AG04450 (cell line): Measurements from ENCODE around the gene STX5. TPM values are rescaled to one million over a fixed set of nuclear protein-coding genes. Genes with fewer than 3 reads are reported as not detected.
A peak's percentile ranks its signal among the peaks of the same experiment; 100 is the strongest.
"Not testable (repeated sequence)": the region's sequence is repeated elsewhere in the genome, so short reads cannot be mapped to it uniquely, and the experiment has no call there.

Source experiments
- CTCF ChIA-PET: fragments of 300-600, 350-600 bp; formaldehyde crosslinking; extraction: SDS; loops from one replicate; lab custom pipeline; 2022; ENCODE audit warnings: antibody characterized with exemption, inconsistent platforms; lab: Charles Lee
- POLR2A ChIA-PET: fragments of 350-600 bp; formaldehyde crosslinking; extraction: SDS; loops from one replicate; lab custom pipeline; 2021; ENCODE audit warnings: antibody characterized with exemption, inconsistent platforms; lab: Yijun Ruan, JAX
- DNase-seq: peaks from one replicate; pipeline ENCODE4 v3.0.0-alpha.2; 2011; ENCODE audit warnings: low read depth, low spot score
- H3K27ac ChIP-seq: one replicate; pipeline ENCODE4 v1.5.1; 2012; ENCODE audit warnings: low read depth, low read length, control low read depth
- H3K27me3 ChIP-seq: one replicate; pipeline ENCODE4 v1.6.0; 2012; ENCODE audit warnings: low read length; ENCODE audit not compliant: control insufficient read depth, insufficient read depth
- H3K4me3 ChIP-seq: 2 replicates; pipeline ENCODE4 v1.5.1; 2011; ENCODE audit warnings: mild to moderate bottlenecking, low read depth, low read length, control low read depth
- H3K9me3 ChIP-seq: 2 replicates; pipeline ENCODE4 v1.5.1; 2012; ENCODE audit warnings: low read length; ENCODE audit not compliant: control insufficient read depth, insufficient read depth
- polyA plus RNA-seq: library from polyadenylated mRNA; depleted of rRNA; stranded (reverse); fragments of >200 nt; gene quantifications from 2 replicates; pipeline ENCODE4 v1.2.3, GENCODE V29; 2011
- TF ChIP-seq, protein P1 (sequence below): IDR thresholded peaks from 2 replicates; pipeline ENCODE4 v1.5.1; 2011; ENCODE audit warnings: low read depth, low read length, control low read depth, inconsistent platforms

The STX5 gene
- polyA plus RNA-seq, 1 experiment: 51.7 TPM

DNA sequence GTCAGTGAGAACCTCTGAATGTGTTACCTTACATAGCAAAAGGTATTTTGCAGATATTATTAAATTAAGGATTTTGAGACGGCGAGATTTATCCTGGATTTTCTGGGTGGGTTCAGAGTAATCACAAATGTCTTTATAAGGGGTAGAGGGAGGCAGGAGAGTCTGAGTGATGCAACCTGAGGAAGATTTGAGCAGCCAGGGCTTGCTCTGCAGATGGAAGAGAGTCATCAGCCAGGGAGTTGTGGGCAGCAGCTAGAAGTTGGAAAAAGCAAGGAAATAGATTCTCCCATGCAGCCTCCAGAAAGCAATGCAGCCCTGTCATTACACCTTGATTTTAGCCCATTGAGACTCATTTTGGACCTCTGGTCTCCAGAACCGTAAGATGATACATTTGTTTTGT is 11.6 kb upstream of the STX5 start:
- Histone ChIP-seq H3K27me3 (no peaks in the 10 kb centered on the region), H3K9me3 (no peaks in the 10 kb centered on the region; the same call in 1 of the 2 replicates), H3K27ac (peak overlapping the region; percentile 39), H3K4me3 (no peak overlapping the region)
- TF ChIP-seq, protein P1, sequence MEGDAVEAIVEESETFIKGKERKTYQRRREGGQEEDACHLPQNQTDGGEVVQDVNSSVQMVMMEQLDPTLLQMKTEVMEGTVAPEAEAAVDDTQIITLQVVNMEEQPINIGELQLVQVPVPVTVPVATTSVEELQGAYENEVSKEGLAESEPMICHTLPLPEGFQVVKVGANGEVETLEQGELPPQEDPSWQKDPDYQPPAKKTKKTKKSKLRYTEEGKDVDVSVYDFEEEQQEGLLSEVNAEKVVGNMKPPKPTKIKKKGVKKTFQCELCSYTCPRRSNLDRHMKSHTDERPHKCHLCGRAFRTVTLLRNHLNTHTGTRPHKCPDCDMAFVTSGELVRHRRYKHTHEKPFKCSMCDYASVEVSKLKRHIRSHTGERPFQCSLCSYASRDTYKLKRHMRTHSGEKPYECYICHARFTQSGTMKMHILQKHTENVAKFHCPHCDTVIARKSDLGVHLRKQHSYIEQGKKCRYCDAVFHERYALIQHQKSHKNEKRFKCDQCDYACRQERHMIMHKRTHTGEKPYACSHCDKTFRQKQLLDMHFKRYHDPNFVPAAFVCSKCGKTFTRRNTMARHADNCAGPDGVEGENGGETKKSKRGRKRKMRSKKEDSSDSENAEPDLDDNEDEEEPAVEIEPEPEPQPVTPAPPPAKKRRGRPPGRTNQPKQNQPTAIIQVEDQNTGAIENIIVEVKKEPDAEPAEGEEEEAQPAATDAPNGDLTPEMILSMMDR: no peak
- POLR2A ChIA-PET: no interaction called here
- DNase-seq: no peak
- CTCF ChIA-PET: interaction anchor here (0.5 kb wide), 1 partner anchor 22 kb away, joined by 3 read pairs; no protein-coding TSS in a partner anchor

GRCh38 chr11:62842891-62843290 is 11.0 kb upstream of the STX5 start:
- H3K4me3 ChIP-seq, DNase-seq, H3K9me3 ChIP-seq, H3K27me3 ChIP-seq: not testable (repeated sequence)
- H3K27ac ChIP-seq: peak overlapping the region; percentile 97
- POLR2A ChIA-PET: interaction anchor here (1.0 kb wide), 1 partner anchor 115 kb away, joined by 4 read pairs; the partner anchor contains the start of gene HNRNPUL2
- CTCF ChIA-PET: interaction anchor here (0.6 kb wide), 1 partner anchor 45 kb away, joined by 7 read pairs; no protein-coding TSS in a partner anchor

GRCh38 chr11:62842171-62842741 is 10.4 kb upstream of the STX5 start:
- H3K9me3 ChIP-seq: no peaks in the 10 kb centered on the region; the same call in 1 of the 2 replicates
- no peak for DNase-seq
- peak overlapping the region; percentile 50 for H3K4me3 ChIP-seq
- H3K27me3 ChIP-seq: no peaks in the 10 kb centered on the region
- ChIA-PET POLR2A (interaction anchor here (0.6 to 3.0 kb wide), 13 partner anchors 12 to 268 kb away, joined by 3 to 172 read pairs (median 12); partner anchors contain the start of genes EEF1G, HNRNPUL2, LBHD1 and SLC3A2), CTCF (interaction anchor here (0.6 kb wide), 1 partner anchor 45 kb away, joined by 7 read pairs; no protein-coding TSS in a partner anchor)
- peak overlapping the region; percentile 97 for H3K27ac ChIP-seq
- TF ChIP-seq, protein P1: no peak

GRCh38 chr11:62841361-62842170 is 9.7 kb upstream of the STX5 start:
- Histone ChIP-seq H3K27me3 (no peaks in the 10 kb centered on the region), H3K27ac (peak overlapping the region; percentile 97), H3K4me3 (peak overlapping the region; percentile 50), H3K9me3 (no peaks in the 10 kb centered on the region; the same call in 1 of the 2 replicates)
- CTCF ChIA-PET: no interaction called here
- TF ChIP-seq, protein P1: no peak
- POLR2A ChIA-PET: interaction anchor here (0.5 to 3.0 kb wide), 53 partner anchors 9 to 1937 kb away, joined by 3 to 172 read pairs (median 5); partner anchors contain the start of genes B3GAT3, C11orf98, CSKMT and EEF1G
- peak; percentile 99 for DNase-seq

- DNase-seq: peak; percentile 62
- H3K9me3 ChIP-seq, H3K27me3 ChIP-seq, CTCF ChIA-PET: not testable (repeated sequence)
- Histone ChIP-seq H3K4me3 (peak overlapping the region; percentile 97), H3K27ac (peak overlapping the region; percentile 97)
- POLR2A ChIA-PET: interaction anchor here (0.5 to 3.0 kb wide), 55 partner anchors 8 to 1938 kb away, joined by 3 to 172 read pairs (median 5); partner anchors contain the start of genes B3GAT3, C11orf98, CSKMT and EEF1G
These were observed 9.0 kb upstream of the STX5 start for GRCh38 chr11:62840721-62841360.
